SU-DHL-6 (cell line): ENCODE data around the gene FAM89A.
"Not testable (repeated sequence)": the region's sequence is repeated elsewhere in the genome, so short reads cannot be mapped to it uniquely, and the experiment has no call there.

Experiments
- H2AFZ ChIP-seq: fragments of 200-600 bp; sonication (generic); 2 replicates; pipeline ENCODE4 v1.6.1; 2014; ENCODE audit warnings: low read depth, mild to moderate bottlenecking, moderate library complexity, mixed read lengths, antibody characterized with exemption, low read length; ENCODE audit not compliant: severe bottlenecking
- H3F3A ChIP-seq: fragments of 200-600 bp; shearing (Covaris generic); 2 replicates; pipeline ENCODE4 v1.6.0; 2016; ENCODE audit warnings: antibody characterized with exemption, mild to moderate bottlenecking; ENCODE audit not compliant: insufficient read depth
- H3K27ac ChIP-seq: fragments of 200-600 bp; sonication (generic); 2 replicates; pipeline ENCODE4 v1.5.1; 2016; ENCODE audit warnings: low read depth, mild to moderate bottlenecking, low read length, moderate library complexity, mixed read lengths
- H3K27me3 ChIP-seq: fragments of 200-600 bp; sonication (generic), shearing (Covaris generic); 2 replicates; pipeline ENCODE4 v1.6.0; 2014; ENCODE audit warnings: mild to moderate bottlenecking, low read length
- H3K36me3 ChIP-seq: fragments of 200-600 bp; sonication (generic); 2 replicates; pipeline ENCODE4 v1.6.1; 2014; ENCODE audit warnings: mild to moderate bottlenecking, low read length, mixed read lengths
- H3K4me2 ChIP-seq: fragments of 300-600, 200-600 bp; shearing (Covaris generic), sonication (generic); 2 replicates; pipeline ENCODE4 v1.6.0; 2014; ENCODE audit warnings: low read length, low read depth, mild to moderate bottlenecking; ENCODE audit not compliant: poor library complexity, severe bottlenecking
- H3K4me3 ChIP-seq: fragments of 200-600 bp; sonication (generic); 2 replicates; pipeline ENCODE4 v1.5.1; 2014; ENCODE audit warnings: antibody characterized with exemption, low read length, mild to moderate bottlenecking, mixed read lengths; ENCODE audit not compliant: insufficient read depth, poor library complexity, severe bottlenecking
- H3K79me2 ChIP-seq: fragments of 200-600 bp; sonication (generic); 2 replicates; pipeline ENCODE4 v1.6.1; 2014; ENCODE audit warnings: mild to moderate bottlenecking, low read length, moderate library complexity; ENCODE audit not compliant: insufficient read depth
- H3K9ac ChIP-seq: fragments of 200-600 bp; sonication (generic); 2 replicates; pipeline ENCODE4 v1.7.0; 2014; ENCODE audit warnings: mild to moderate bottlenecking, low read length
- H3K9me2 ChIP-seq: fragments of 200-600 bp; sonication (generic); replicated peaks from 2 replicates; pipeline ENCODE4 v1.6.1; 2014; ENCODE audit warnings: low read length; ENCODE audit not compliant: insufficient read depth
- H3K9me3 ChIP-seq: fragments of 200-600 bp; sonication (generic); 2 replicates; pipeline ENCODE4 v1.6.1; 2014; ENCODE audit warnings: low read length, mixed read lengths; ENCODE audit not compliant: insufficient read depth
- H4K20me1 ChIP-seq: fragments of 200-600 bp; sonication (generic); 2 replicates; pipeline ENCODE4 v1.6.1; 2014; ENCODE audit warnings: low read depth, mild to moderate bottlenecking, antibody characterized with exemption, low read length, moderate library complexity, mixed read lengths
- EZH2phosphoT487 ChIP-seq: fragments of 200-600 bp; sonication (generic), shearing (Covaris generic); conservative IDR thresholded peaks from 2 replicates; pipeline ENCODE4 v1.6.1; 2018; ENCODE audit warnings: mild to moderate bottlenecking, antibody characterized with exemption, low read length, moderate library complexity, mixed read lengths
- TF ChIP-seq, protein P1 (sequence below): fragments of 200-600 bp; sonication (generic); IDR thresholded peaks from one replicate; pipeline ENCODE4 v1.5.1; 2017; ENCODE audit warnings: antibody characterized with exemption, mild to moderate bottlenecking, low read length, moderate library complexity; ENCODE audit not compliant: insufficient read depth, poor library complexity, severe bottlenecking

FAM89A gene

GRCh38 chr1:231046730-231047395 lies 6.8 kb upstream of the FAM89A start:
- Histone ChIP-seq H3K9me2 (no peaks in the 10 kb centered on the region), H3K79me2 (no peaks in the 10 kb centered on the region), H3K4me2 (no peak overlapping the region), H4K20me1 (no peaks in the 10 kb centered on the region), H3K27ac (no peak overlapping the region), H3K27me3 (no peaks in the 10 kb centered on the region), H2AFZ (no peak overlapping the region), H3K36me3 (no peaks in the 10 kb centered on the region), H3K9me3 (no peaks in the 10 kb centered on the region), H3F3A (no peaks in the 10 kb centered on the region), H3K4me3 (no peak overlapping the region), H3K9ac (no peak overlapping the region)
- TF ChIP-seq, protein P1, sequence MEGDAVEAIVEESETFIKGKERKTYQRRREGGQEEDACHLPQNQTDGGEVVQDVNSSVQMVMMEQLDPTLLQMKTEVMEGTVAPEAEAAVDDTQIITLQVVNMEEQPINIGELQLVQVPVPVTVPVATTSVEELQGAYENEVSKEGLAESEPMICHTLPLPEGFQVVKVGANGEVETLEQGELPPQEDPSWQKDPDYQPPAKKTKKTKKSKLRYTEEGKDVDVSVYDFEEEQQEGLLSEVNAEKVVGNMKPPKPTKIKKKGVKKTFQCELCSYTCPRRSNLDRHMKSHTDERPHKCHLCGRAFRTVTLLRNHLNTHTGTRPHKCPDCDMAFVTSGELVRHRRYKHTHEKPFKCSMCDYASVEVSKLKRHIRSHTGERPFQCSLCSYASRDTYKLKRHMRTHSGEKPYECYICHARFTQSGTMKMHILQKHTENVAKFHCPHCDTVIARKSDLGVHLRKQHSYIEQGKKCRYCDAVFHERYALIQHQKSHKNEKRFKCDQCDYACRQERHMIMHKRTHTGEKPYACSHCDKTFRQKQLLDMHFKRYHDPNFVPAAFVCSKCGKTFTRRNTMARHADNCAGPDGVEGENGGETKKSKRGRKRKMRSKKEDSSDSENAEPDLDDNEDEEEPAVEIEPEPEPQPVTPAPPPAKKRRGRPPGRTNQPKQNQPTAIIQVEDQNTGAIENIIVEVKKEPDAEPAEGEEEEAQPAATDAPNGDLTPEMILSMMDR: no peak

DNA sequence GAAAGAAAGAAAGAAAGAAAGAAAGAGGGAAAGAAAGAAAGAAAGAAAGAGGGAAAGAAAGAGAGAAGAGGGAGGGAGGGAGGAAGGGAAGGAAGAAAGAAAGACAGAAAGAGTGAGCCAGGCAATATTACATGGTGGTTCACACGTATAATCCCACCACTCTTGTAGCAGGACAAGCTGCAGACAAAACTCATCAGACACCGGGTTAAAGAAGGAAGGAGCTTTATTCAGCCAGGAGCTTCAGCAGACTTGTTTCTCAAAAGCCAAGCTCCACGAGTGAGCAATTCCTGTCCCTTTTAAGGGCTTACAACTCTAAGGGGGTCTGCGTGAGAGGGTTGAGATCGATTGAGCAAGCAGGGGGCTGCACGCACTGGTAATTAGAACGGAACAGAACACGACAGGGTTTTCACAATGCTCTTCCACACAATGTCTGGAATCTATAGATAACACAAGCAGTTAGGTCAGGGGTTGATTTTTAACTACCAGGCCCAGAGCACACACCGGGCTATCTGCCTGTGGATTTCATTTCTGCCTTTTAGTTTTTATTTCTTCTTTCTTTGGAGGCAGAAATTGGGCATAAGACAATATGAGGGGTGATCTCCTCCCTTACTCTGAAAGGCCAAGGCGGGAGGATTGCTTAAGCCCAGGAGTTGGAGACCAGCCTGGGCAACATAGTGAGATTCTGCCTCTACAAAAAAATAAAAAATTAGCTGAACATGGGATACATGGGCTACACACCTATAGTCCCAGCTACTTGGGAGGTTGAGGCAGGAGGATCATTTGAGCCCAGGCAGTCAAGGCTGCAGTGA lies 6.1 kb upstream of the FAM89A start:
- H3K9ac ChIP-seq, H3K9me3 ChIP-seq, H3F3A ChIP-seq, H3K27me3 ChIP-seq, H3K4me3 ChIP-seq, H3K9me2 ChIP-seq, H3K4me2 ChIP-seq, H2AFZ ChIP-seq, H3K27ac ChIP-seq, H3K79me2 ChIP-seq, H4K20me1 ChIP-seq, H3K36me3 ChIP-seq: not testable (repeated sequence)

- H3K9me3 ChIP-seq: no peaks in the 10 kb centered on the region
Observed at GRCh38 chr1:231045286-231045685, 5.2 kb upstream of the FAM89A start.

GRCh38 chr1:231044588-231044987 lies 4.5 kb upstream of the FAM89A start:
- Histone ChIP-seq H3K9me3 (no peaks in the 10 kb centered on the region), H3K4me2 (no peak overlapping the region), H3K27me3 (no peaks in the 10 kb centered on the region), H3K27ac (no peak overlapping the region), H3K4me3 (no peak overlapping the region), H3K36me3 (no peaks in the 10 kb centered on the region), H3K9ac (no peak overlapping the region), H4K20me1 (no peaks in the 10 kb centered on the region), H3K9me2 (no peaks in the 10 kb centered on the region), H3K79me2 (no peaks in the 10 kb centered on the region), H3F3A (no peaks in the 10 kb centered on the region), H2AFZ (no peak overlapping the region)
- TF ChIP-seq, protein P1: no peak
- no peak for TF ChIP-seq EZH2phosphoT487

More at GRCh38 chr1:231045286-231045685, 5.2 kb upstream of the FAM89A start:
- H2AFZ ChIP-seq: no peak overlapping the region
- no peaks in the 10 kb centered on the region for H3K27me3 ChIP-seq
- no peak overlapping the region for H3K4me3 ChIP-seq
- H3K36me3 ChIP-seq: no peaks in the 10 kb centered on the region
- H4K20me1 ChIP-seq: no peaks in the 10 kb centered on the region
- no peaks in the 10 kb centered on the region for H3K9me2 ChIP-seq
- H3K4me2 ChIP-seq: no peak overlapping the region
- TF ChIP-seq, protein P1: no peak
- no peak for TF ChIP-seq EZH2phosphoT487
- H3F3A ChIP-seq: no peaks in the 10 kb centered on the region
- no peak overlapping the region for H3K9ac ChIP-seq
- no peak overlapping the region for H3K27ac ChIP-seq
- H3K79me2 ChIP-seq: no peaks in the 10 kb centered on the region
